Stomach (tissue), 4 donors: ENCODE measurements around the gene HAVCR1.

Experiments used
- CTCF ChIP-seq, 7 experiments: fragments of 450-650 bp in 4 of 7; fragments of 200-600 bp in 3 of 7; sonication (generic) in 3 of 7; IDR thresholded peaks; one replicate each; pipeline ENCODE4 v1.5.1; 2016 to 2019; ENCODE audit warnings: antibody characterized with exemption in 7 of 7, control low read depth in 2 of 7, mild to moderate bottlenecking in 1 of 7
- EP300 ChIP-seq: sonication (generic); formaldehyde crosslinking; IDR thresholded peaks from one replicate; pipeline ENCODE4 v1.6.1; 2017; ENCODE audit warnings: antibody characterized with exemption
- POLR2A ChIP-seq, 4 donors: fragments of 450-650 bp; IDR thresholded peaks; one replicate each; pipeline ENCODE4 v1.6.1; 2016; ENCODE audit warnings: antibody characterized with exemption in 4 of 4, control low read depth in 2 of 4, mild to moderate bottlenecking in 1 of 4, moderate library complexity in 1 of 4
- POLR2AphosphoS5 ChIP-seq, 3 donors: sonication (generic); formaldehyde crosslinking; IDR thresholded peaks; one replicate each; pipeline ENCODE4 v1.6.1; 2016; ENCODE audit warnings: antibody characterized with exemption in 3 of 3

GRCh38 chr5:157069949-157070348 lies 11.0 kb upstream of the HAVCR1 start:
- TF ChIP-seq CTCF (IDR thresholded peaks at IDR 0.05) (no peak), EP300 (no peak), POLR2A (IDR thresholded peaks at IDR 0.05) (no peak), POLR2AphosphoS5 (IDR thresholded peaks at IDR 0.05) (no peak)
